Left lung (tissue), 10 donors: Measurements from ENCODE around the gene FARP1. TPM values are rescaled to one million over a fixed set of nuclear protein-coding genes. Genes with fewer than 3 reads are reported as not detected.

Source experiments
- ATAC-seq: fragments of 200-7000 bp; cut with Tn5 transposase; one replicate; pipeline ENCODE4 v1.9.1; 2020; ENCODE audit warnings: moderate library complexity
- DNase-seq, 4 donors: peaks; one replicate each; pipeline ENCODE4 v3.0.0-alpha.2; 2013 to 2020
- H3K27ac ChIP-seq, 2 donors: fragments of 200-600 bp; sonication (generic) in 1 of 2; one replicate each; pipeline versions ENCODE4 v1.5.0 to v1.8.0; 2020 to 2021
- H3K27me3 ChIP-seq, 2 donors: fragments of 200-600 bp; sonication (generic) in 1 of 2; one replicate each; pipeline versions ENCODE4 v1.5.0 to v1.8.0; 2020 to 2021
- H3K36me3 ChIP-seq, 2 donors: fragments of 200-600 bp; sonication (generic) in 1 of 2; one replicate each; pipeline versions ENCODE4 v1.5.0 to v1.8.0; 2020 to 2021
- H3K4me1 ChIP-seq, 2 donors: fragments of 200-600 bp; one replicate each; pipeline ENCODE4 v1.8.0; 2021
- H3K4me3 ChIP-seq, 2 donors: fragments of 200-600 bp; sonication (generic) in 1 of 2; one replicate each; pipeline versions ENCODE4 v1.5.0 to v1.8.0; 2020 to 2021; ENCODE audit warnings: mild to moderate bottlenecking in 1 of 2
- H3K9me3 ChIP-seq, 2 donors: fragments of 200-600 bp; sonication (generic) in 1 of 2; one replicate each; pipeline versions ENCODE4 v1.5.0 to v1.8.0; 2020 to 2021
- CTCF ChIP-seq, 2 donors: fragments of 200-600 bp; sonication (generic) in 1 of 2; IDR thresholded peaks; one replicate each; pipeline versions ENCODE4 v1.5.0 to v1.8.0; 2021; ENCODE audit warnings: antibody characterized with exemption in 2 of 2
- intact Hi-C, 2 donors: fragments of 100-400 bp; cut with DNase I; formaldehyde crosslinking; loops; one replicate each; pipeline versions ENCODE4 v1.11.2 to v1.14.2; 2022
- polyA plus RNA-seq, 6 donors: library from polyadenylated mRNA; unstranded; fragments of 120-200 nt; gene quantifications; one replicate each; pipeline ENCODE4 v1.2.1, GENCODE V29; 2013; ENCODE audit not compliant: insufficient read length in 6 of 6
- total RNA-seq, 2 donors: library from RNA; stranded (reverse); fragmentation: NEBNext Ultra II Directional; extraction: Animal tissue kit (Norgen Biotek cat#: 25700); gene quantifications; one replicate each; pipeline ENCODE4 v1.2.1, GENCODE V29; 2021
- donor health status: DM: no; HTN: yes; CAD: no.
- donor health status: DM: no; HTN: no; CAD: no.

The FARP1 gene
- total and polyA plus RNA-seq, 8 donors: 78.9 to 142 (median 132) TPM

GRCh38 chr13:98232456-98232855 lies 89.6 kb downstream of the FARP1 start:
- DNase-seq (no peak), ATAC-seq (no peak)
- Histone ChIP-seq H3K4me1 (no peaks in the 10 kb centered on the region), H3K36me3 (no peaks in the 10 kb centered on the region), H3K27me3 (no peaks in the 10 kb centered on the region), H3K4me3 (no peak overlapping the region), H3K27ac (no peak overlapping the region), H3K9me3 (no peaks in the 10 kb centered on the region)
- intact Hi-C loops: no loop called here
- no peak for TF ChIP-seq CTCF (IDR thresholded peaks at IDR 0.05)

GRCh38 chr13:98233127-98233526 lies 90.2 kb downstream of the FARP1 start:
- intact Hi-C loops: no loop called here
- no peak for DNase-seq
- peak; percentile 73 for ATAC-seq
- Histone ChIP-seq H3K9me3 (no peaks in the 10 kb centered on the region), H3K36me3 (no peaks in the 10 kb centered on the region), H3K27ac (no peak overlapping the region), H3K4me3 (no peak overlapping the region), H3K4me1 (no peaks in the 10 kb centered on the region), H3K27me3 (no peaks in the 10 kb centered on the region)
- TF ChIP-seq CTCF (IDR thresholded peaks at IDR 0.05): no peak

GRCh38 chr13:98234348-98234747 lies 91.5 kb downstream of the FARP1 start:
- Histone ChIP-seq H3K4me1 (no peaks in the 10 kb centered on the region), H3K9me3 (no peaks in the 10 kb centered on the region), H3K27me3 (no peaks in the 10 kb centered on the region), H3K27ac (no peak overlapping the region), H3K36me3 (no peaks in the 10 kb centered on the region), H3K4me3 (no peak overlapping the region)
- TF ChIP-seq CTCF (IDR thresholded peaks at IDR 0.05): no peak
- intact Hi-C loops: no loop called here
- DNase-seq (no peak), ATAC-seq (peak; percentile 46)

GRCh38 chr13:98236197-98236596 lies 93.3 kb downstream of the FARP1 start:
- no peak overlapping the region for H3K27ac ChIP-seq
- no peaks in the 10 kb centered on the region for H3K27me3 ChIP-seq
- H3K4me1 ChIP-seq: no peaks in the 10 kb centered on the region
- intact Hi-C loops: no loop called here
- no peak for TF ChIP-seq CTCF (IDR thresholded peaks at IDR 0.05)
- no peaks in the 10 kb centered on the region for H3K9me3 ChIP-seq
- ATAC-seq: no peak
- no peak for DNase-seq
- H3K4me3 ChIP-seq: no peak overlapping the region
- no peaks in the 10 kb centered on the region for H3K36me3 ChIP-seq

- Histone ChIP-seq H3K36me3 (no peaks in the 10 kb centered on the region), H3K4me3 (no peak overlapping the region), H3K27me3 (no peaks in the 10 kb centered on the region), H3K27ac (no peak overlapping the region), H3K4me1 (no peaks in the 10 kb centered on the region), H3K9me3 (no peaks in the 10 kb centered on the region)
- no peak for TF ChIP-seq CTCF (IDR thresholded peaks at IDR 0.05)
- no peak for ATAC-seq
- intact Hi-C loops: no loop called here
- no peak for DNase-seq
These were observed 94.4 kb downstream of the FARP1 start for GRCh38 chr13:98237331-98237730.
